Measurements from ENCODE around the gene PITPNM3.

Gene PITPNM3

GRCh38 chr17:6439951-6440350, 116.4 kb downstream of the PITPNM3 start:
- Histone ChIP-seq H3K27me3 (peaks cover 79% of the 10 kb centered on the region), H3K4me3 (ENCODE audit: low read depth in 1 of 2, low read length in 1 of 2) (no peak overlapping the region), H3K27ac (no peak overlapping the region), H3K9me3 (no peaks in the 10 kb centered on the region), H3K36me3 (no peaks in the 10 kb centered on the region), H3K4me1 (ENCODE audit: control insufficient read depth in 1 of 2, insufficient read depth in 1 of 2, low read depth in 1 of 2, low read length in 1 of 2) (peaks cover 16% of the 10 kb centered on the region in 2 experiments)
- TF ChIP-seq CTCF (IDR thresholded peaks at IDR 0.05) = no peak

GRCh38 chr17:6437956-6438355, 118.4 kb downstream of the PITPNM3 start:
- Histone ChIP-seq H3K27me3 (peaks cover 66% of the 10 kb centered on the region), H3K9me3 (no peaks in the 10 kb centered on the region), H3K27ac (no peak overlapping the region), H3K4me3 (ENCODE audit: low read depth in 1 of 2, low read length in 1 of 2) (no peak overlapping the region), H3K36me3 (no peaks in the 10 kb centered on the region), H3K4me1 (ENCODE audit: control insufficient read depth in 1 of 2, insufficient read depth in 1 of 2, low read depth in 1 of 2, low read length in 1 of 2) (peaks cover 0 to under 1% of the 10 kb centered on the region in 2 experiments)
- no peak for TF ChIP-seq CTCF (IDR thresholded peaks at IDR 0.05)

GRCh38 chr17:6437466-6437865, 118.9 kb downstream of the PITPNM3 start:
- Histone ChIP-seq H3K4me3 (ENCODE audit: low read depth in 1 of 2, low read length in 1 of 2) (no peak overlapping the region), H3K27me3 (peaks cover 66% of the 10 kb centered on the region), H3K4me1 (ENCODE audit: control insufficient read depth in 1 of 2, insufficient read depth in 1 of 2, low read depth in 1 of 2, low read length in 1 of 2) (no peaks in the 10 kb centered on the region), H3K27ac (no peak overlapping the region), H3K36me3 (no peaks in the 10 kb centered on the region), H3K9me3 (no peaks in the 10 kb centered on the region)
- TF ChIP-seq CTCF (IDR thresholded peaks at IDR 0.05) = no peak

- Histone ChIP-seq H3K27me3 (peaks cover 54% of the 10 kb centered on the region), H3K27ac (no peak overlapping the region), H3K9me3 (no peaks in the 10 kb centered on the region), H3K4me1 (ENCODE audit: control insufficient read depth in 1 of 2, insufficient read depth in 1 of 2, low read depth in 1 of 2, low read length in 1 of 2) (no peaks in the 10 kb centered on the region), H3K4me3 (ENCODE audit: low read depth in 1 of 2, low read length in 1 of 2) (no peak overlapping the region), H3K36me3 (no peaks in the 10 kb centered on the region)
- peak; percentile 73 for TF ChIP-seq CTCF (IDR thresholded peaks at IDR 0.05)
These were observed 120.4 kb downstream of the PITPNM3 start for GRCh38 chr17:6435968-6436367.

GRCh38 chr17:6435051-6435450, 121.3 kb downstream of the PITPNM3 start, which contains the start of gene AIPL1:
Gene AIPL1 (minus strand): TSS chr17:6435121. CDS start chr17:6435104, 17 bp downstream.
- peaks cover 46% of the 10 kb centered on the region for H3K27me3 ChIP-seq
- no peaks in the 10 kb centered on the region for H3K36me3 ChIP-seq
- no peak within 1 kb of the TSS for H3K27ac ChIP-seq
- no peaks in the 10 kb centered on the region for H3K9me3 ChIP-seq
- no peak for TF ChIP-seq CTCF (IDR thresholded peaks at IDR 0.05)
- H3K4me1 ChIP-seq (ENCODE audit: control insufficient read depth in 1 of 2, insufficient read depth in 1 of 2, low read depth in 1 of 2, low read length in 1 of 2) = no peaks in the 10 kb centered on the region
- H3K4me3 ChIP-seq (ENCODE audit: low read depth in 1 of 2, low read length in 1 of 2) = no peak within 1 kb of the TSS

- peak; percentile 16 for TF ChIP-seq CTCF (IDR thresholded peaks at IDR 0.05)
- Histone ChIP-seq H3K4me3 (ENCODE audit: low read depth in 1 of 2, low read length in 1 of 2) (no peak overlapping the region), H3K4me1 (ENCODE audit: control insufficient read depth in 1 of 2, insufficient read depth in 1 of 2, low read depth in 1 of 2, low read length in 1 of 2) (no peaks in the 10 kb centered on the region), H3K36me3 (no peaks in the 10 kb centered on the region), H3K27ac (no peak overlapping the region), H3K27me3 (peaks cover 19% of the 10 kb centered on the region), H3K9me3 (no peaks in the 10 kb centered on the region)
These were observed 125.6 kb downstream of the PITPNM3 start for GRCh38 chr17:6430769-6431168.
